ENCODE measurements around the gene DHCR24.
A peak's percentile ranks its signal among the peaks of the same experiment; 100 is the strongest.

Gene DHCR24

DNA sequence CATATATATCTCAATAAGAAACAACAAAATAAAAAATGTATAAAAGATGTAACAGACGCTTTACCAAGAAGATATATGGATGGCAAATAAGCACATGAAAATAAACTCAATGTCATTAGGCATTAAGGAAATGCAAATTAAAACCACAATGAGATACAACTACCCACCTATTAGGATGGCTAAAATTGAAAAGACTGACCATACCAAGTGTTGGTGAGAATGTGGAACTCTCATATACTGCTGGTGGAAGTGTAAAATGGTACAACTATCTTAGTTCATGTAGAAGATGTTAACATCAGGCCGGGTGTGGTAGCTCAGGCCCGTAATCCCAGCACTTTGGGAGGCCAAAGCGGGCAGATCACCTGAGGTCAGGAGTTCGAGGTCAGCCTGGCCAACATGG lies 43.5 kb downstream of the DHCR24 start:
- TF ChIP-seq, protein P1, sequence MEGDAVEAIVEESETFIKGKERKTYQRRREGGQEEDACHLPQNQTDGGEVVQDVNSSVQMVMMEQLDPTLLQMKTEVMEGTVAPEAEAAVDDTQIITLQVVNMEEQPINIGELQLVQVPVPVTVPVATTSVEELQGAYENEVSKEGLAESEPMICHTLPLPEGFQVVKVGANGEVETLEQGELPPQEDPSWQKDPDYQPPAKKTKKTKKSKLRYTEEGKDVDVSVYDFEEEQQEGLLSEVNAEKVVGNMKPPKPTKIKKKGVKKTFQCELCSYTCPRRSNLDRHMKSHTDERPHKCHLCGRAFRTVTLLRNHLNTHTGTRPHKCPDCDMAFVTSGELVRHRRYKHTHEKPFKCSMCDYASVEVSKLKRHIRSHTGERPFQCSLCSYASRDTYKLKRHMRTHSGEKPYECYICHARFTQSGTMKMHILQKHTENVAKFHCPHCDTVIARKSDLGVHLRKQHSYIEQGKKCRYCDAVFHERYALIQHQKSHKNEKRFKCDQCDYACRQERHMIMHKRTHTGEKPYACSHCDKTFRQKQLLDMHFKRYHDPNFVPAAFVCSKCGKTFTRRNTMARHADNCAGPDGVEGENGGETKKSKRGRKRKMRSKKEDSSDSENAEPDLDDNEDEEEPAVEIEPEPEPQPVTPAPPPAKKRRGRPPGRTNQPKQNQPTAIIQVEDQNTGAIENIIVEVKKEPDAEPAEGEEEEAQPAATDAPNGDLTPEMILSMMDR (IDR thresholded peaks at IDR 0.05) = no peak
- H3K27ac ChIP-seq = no peak overlapping the region
- H3K9me3 ChIP-seq = no peaks in the 10 kb centered on the region
- H3K27me3 ChIP-seq = no peaks in the 10 kb centered on the region
- intact Hi-C loops (cut with DNase I; ENCODE audit: low total_unique reads) = no loop called here
- H3K4me3 ChIP-seq = no peak overlapping the region
- DNase-seq = no peak
- H3K36me3 ChIP-seq = peaks cover 0 to 3% (median 0%) of the 10 kb centered on the region in 3 donors
- H3K4me1 ChIP-seq = no peaks in the 10 kb centered on the region

DNA sequence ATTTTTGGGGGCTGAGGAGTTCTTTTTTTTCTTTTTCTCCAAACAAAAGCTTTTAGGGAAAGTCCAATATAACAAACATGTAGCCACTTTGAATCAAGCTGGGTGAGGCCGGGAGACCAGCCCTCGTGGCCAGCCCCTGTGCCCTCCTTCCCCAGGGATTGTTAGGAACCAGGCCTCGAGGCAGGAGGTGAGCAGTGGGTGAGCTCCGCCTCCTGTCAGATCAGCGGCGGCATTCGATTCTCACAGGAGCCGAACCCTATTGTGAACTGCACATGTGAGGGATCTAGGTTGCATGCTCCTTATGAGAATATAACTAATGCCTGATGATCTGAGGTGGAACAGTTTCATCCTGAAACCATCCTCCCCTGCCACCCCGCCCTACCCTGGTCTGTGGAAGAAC lies 44.0 kb downstream of the DHCR24 start:
- peak in 1 of 2 donors; percentile 39 for DNase-seq
- intact Hi-C loops (cut with DNase I; ENCODE audit: low total_unique reads) = no loop called here
- no peak overlapping the region for H3K4me3 ChIP-seq

DNA sequence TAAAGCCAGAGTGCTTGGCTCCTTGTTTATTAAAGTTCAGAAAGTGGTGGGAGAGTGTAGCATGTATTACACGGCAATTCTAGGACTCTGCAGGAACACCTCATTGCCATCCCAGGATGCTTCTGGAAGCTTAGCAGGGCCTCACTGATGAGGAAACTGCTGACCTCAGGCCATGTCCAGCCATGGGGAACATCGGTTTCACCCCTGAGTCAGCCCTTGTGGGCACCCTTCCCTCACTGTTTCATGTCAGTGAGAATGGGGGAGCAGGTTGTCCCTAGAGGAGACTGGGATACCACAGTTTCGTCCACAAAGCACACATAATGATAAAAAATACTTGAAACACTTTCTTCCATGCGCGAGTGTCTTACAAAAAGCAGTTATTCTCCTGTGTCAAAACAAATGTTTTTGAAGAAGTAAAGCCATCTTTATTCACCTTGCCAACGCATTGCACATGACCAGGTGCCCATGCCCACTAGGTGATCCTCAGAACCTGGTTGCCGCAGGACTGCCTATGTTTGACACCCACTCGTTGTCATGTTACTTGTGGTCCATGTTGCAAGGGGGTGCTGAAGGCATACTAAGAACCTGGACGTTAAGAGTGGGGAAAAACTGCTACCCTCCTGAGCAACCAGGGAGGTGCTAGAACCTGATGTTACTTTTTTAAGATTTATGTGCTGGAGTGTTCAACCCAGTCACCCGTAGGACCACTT lies 44.6 kb downstream of the DHCR24 start:
- Histone ChIP-seq H3K27me3 (peaks cover 0 to under 1% of the 10 kb centered on the region in 2 donors), H3K27ac (no peak overlapping the region), H3K36me3 (no peaks in the 10 kb centered on the region), H3K9me3 (no peaks in the 10 kb centered on the region), H3K4me3 (no peak overlapping the region), H3K4me1 (no peaks in the 10 kb centered on the region)
- intact Hi-C loops (cut with DNase I; ENCODE audit: low total_unique reads) = no loop called here
- DNase-seq = peak in 1 of 2 donors; percentile 10
- TF ChIP-seq, protein P1 (IDR thresholded peaks at IDR 0.05) = no peak

More for the DNA sequence above, 44.0 kb downstream of the DHCR24 start:
- H3K4me1 ChIP-seq = no peaks in the 10 kb centered on the region
- no peaks in the 10 kb centered on the region for H3K9me3 ChIP-seq
- TF ChIP-seq, protein P1 (IDR thresholded peaks at IDR 0.05) = no peak
- no peaks in the 10 kb centered on the region for H3K27me3 ChIP-seq
- H3K36me3 ChIP-seq = no peaks in the 10 kb centered on the region
- no peak overlapping the region for H3K27ac ChIP-seq

DNA sequence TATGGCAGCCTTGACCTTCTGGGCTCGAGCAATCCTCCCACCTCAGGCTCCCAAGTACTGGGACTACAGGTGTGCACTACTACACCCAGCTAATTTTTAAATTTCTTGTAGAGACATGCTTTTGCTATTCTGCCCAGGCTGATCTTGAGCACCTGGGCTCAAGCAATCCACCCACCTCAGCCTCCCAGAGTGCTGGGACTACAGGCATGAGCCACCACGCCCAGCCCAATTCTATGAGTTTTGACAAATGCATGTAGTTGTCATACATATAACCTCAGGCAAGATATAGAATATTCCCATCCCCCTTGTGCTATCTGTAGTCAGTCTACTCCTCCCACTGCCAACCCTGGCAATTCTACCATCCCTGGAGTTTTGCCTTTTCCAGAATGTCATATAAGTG lies 47.2 kb downstream of the DHCR24 start:
- TF ChIP-seq, protein P1 (IDR thresholded peaks at IDR 0.05) = no peak
- no peak overlapping the region for H3K4me3 ChIP-seq

DNA sequence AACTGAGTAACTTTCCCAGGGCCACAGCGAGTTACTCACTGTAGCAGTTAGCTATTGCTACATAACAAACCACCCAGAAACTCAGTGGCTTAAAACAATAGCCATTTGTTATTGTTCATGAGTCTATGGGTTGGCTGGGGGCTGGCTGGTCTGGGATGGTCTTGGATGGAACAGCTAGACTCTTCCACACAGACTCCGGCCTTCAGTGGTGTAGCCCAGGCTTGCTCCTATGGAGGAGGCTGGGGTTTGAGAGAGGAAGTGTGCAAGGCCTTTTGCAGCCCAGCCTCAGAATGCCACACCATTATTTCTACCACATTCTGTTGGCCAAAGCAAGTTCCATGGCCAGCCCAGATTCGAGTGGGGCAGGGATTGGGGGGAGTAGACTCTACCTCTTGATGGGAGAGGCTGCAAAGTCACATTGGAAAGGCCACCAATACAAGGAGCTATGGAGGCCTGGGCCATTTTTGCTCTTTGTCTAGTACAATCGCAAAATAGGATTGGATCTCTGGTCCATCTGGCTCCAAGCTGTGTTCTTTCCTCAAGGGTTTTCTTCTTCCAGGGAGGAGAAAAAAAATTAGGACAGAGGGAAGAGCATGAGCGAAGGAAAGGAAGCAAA lies 48.3 kb downstream of the DHCR24 start:
- no peak overlapping the region for H3K27ac ChIP-seq
- TF ChIP-seq, protein P1 (IDR thresholded peaks at IDR 0.05) = no peak
- DNase-seq = peak in 1 of 2 donors; percentile 23
- H3K4me1 ChIP-seq = no peaks in the 10 kb centered on the region
- H3K36me3 ChIP-seq = no peaks in the 10 kb centered on the region
- peaks cover 0 to 10% of the 10 kb centered on the region in 2 donors for H3K27me3 ChIP-seq
- H3K9me3 ChIP-seq = no peaks in the 10 kb centered on the region
- no peak overlapping the region for H3K4me3 ChIP-seq
- intact Hi-C loops (cut with DNase I; ENCODE audit: low total_unique reads) = no loop called here

More for the DNA sequence above, 47.2 kb downstream of the DHCR24 start:
- Histone ChIP-seq H3K9me3 (no peaks in the 10 kb centered on the region), H3K36me3 (no peaks in the 10 kb centered on the region), H3K4me1 (no peaks in the 10 kb centered on the region), H3K27me3 (peaks cover 0 to 10% of the 10 kb centered on the region in 2 donors), H3K27ac (no peak overlapping the region)
- peak in 1 of 2 donors; percentile 17 for DNase-seq
- intact Hi-C loops (cut with DNase I; ENCODE audit: low total_unique reads) = no loop called here

Data from tibial artery (tissue), 4 donors.